GM21447 (cell line): ENCODE measurements around the gene ARL8A.

Experiments used
- ATAC-seq: cut with Tn5 transposase; IDR thresholded peaks from one replicate; pipeline ENCODE4 v1.9.1; 2021; ENCODE audit not compliant: unreplicated experiment

ARL8A gene

DNA sequence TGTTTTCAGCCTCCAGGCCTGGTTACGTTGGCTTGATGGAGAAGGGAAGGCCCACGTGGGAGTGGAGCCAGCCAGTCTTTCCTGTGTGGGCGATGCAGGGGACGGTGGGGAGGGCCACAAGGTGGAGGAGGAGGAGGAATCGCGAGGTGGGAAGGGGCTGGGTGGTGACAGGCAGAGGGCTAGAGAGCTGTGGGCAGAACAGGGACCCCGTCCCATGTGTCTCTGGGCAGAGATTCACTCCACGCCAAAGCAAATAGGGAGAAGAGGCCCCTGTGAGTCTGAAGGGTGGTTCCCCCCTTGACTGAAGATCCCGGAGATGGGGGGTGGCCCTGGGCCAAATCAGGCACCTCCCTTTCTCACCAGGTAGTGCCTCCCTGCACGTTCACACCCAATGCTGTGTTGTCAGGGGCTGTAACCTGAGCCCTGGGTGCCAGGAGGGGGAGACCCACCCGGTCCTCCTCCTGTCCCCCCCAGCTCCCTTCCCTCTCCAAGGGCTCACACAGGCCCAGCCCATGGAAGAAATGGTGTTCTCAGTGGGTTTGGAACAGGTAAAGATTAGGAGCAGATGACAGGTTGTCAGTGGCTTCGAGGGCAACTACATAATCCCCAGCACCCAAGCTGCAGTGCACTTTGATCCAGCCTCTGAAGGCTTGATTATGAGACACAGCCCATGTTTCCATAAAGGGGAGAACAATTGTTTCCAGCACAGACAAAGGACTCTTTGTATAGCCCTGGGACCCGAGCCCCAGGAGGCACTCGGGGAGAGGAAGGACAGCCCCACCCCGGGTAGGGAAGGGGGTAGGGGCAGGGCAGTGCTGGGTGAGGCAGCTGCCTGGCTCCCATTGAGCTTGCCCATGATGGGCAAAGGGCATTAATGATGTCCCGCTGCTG, 59.5 kb downstream of the ARL8A start:
- no peak for ATAC-seq
